ENCODE results near the gene TMEM168.

GRCh38 chr7:112748381-112748780 lies 41.8 kb downstream of the TMEM168 start:
- TF ChIP-seq CTCF (IDR thresholded peaks at IDR 0.05) (no peak), ZFX (IDR thresholded peaks at IDR 0.05; ENCODE audit: borderline replicate concordance) (no peak)

Data from 22Rv1 (cell line).